Measurements from ENCODE around the gene CCDC112.

Gene CCDC112

DNA sequence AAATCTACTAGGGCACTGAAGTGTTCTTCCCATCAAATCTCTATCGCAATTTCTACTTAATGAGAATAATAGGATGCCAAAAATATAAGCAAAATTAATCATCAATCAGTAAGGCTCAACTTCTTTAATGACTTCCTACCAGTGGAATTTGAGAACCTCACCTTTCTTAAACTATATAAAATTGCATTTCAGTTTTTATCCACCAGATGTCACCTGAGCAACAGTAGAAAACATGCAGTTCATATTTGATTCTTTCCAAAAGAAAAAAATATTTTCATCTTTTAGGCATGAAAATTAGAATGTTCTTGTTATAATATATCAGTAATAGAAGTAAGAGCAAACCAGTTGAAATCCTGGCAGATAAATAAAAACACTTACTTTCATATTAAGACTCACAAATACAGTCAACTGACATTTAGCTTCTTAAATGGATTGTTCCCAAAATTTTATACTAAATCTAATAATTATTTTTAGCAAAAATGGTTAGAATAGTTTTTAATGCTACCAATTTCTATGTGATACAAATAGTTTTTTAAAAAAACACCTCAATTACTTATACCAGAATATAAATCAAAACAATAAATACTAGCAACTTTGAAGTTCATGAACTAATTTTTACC is 13.4 kb upstream of the CCDC112 start:
- Histone ChIP-seq H3K27me3 (ENCODE audit: insufficient read depth, poor library complexity, severe bottlenecking) (no peaks in the 10 kb centered on the region), H3K4me3 (replicated peaks; ENCODE audit: insufficient read depth, low read length) (no peak overlapping the region), H3K27ac (replicated peaks) (no peak overlapping the region)
- DNase-seq (ENCODE audit: low read depth in 1 of 2, low spot score in 1 of 2) = no peak
- TF ChIP-seq, protein P1, sequence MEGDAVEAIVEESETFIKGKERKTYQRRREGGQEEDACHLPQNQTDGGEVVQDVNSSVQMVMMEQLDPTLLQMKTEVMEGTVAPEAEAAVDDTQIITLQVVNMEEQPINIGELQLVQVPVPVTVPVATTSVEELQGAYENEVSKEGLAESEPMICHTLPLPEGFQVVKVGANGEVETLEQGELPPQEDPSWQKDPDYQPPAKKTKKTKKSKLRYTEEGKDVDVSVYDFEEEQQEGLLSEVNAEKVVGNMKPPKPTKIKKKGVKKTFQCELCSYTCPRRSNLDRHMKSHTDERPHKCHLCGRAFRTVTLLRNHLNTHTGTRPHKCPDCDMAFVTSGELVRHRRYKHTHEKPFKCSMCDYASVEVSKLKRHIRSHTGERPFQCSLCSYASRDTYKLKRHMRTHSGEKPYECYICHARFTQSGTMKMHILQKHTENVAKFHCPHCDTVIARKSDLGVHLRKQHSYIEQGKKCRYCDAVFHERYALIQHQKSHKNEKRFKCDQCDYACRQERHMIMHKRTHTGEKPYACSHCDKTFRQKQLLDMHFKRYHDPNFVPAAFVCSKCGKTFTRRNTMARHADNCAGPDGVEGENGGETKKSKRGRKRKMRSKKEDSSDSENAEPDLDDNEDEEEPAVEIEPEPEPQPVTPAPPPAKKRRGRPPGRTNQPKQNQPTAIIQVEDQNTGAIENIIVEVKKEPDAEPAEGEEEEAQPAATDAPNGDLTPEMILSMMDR (IDR thresholded peaks at IDR 0.05; ENCODE audit: insufficient read depth, low read length) = no peak
- no peak for TF ChIP-seq GABPA (IDR thresholded peaks at IDR 0.05; ENCODE audit: low read depth)
- TF ChIP-seq POLR2AphosphoS5 (IDR thresholded peaks at IDR 0.05; ENCODE audit: low read depth) = no peak
- TF ChIP-seq, protein P2, sequence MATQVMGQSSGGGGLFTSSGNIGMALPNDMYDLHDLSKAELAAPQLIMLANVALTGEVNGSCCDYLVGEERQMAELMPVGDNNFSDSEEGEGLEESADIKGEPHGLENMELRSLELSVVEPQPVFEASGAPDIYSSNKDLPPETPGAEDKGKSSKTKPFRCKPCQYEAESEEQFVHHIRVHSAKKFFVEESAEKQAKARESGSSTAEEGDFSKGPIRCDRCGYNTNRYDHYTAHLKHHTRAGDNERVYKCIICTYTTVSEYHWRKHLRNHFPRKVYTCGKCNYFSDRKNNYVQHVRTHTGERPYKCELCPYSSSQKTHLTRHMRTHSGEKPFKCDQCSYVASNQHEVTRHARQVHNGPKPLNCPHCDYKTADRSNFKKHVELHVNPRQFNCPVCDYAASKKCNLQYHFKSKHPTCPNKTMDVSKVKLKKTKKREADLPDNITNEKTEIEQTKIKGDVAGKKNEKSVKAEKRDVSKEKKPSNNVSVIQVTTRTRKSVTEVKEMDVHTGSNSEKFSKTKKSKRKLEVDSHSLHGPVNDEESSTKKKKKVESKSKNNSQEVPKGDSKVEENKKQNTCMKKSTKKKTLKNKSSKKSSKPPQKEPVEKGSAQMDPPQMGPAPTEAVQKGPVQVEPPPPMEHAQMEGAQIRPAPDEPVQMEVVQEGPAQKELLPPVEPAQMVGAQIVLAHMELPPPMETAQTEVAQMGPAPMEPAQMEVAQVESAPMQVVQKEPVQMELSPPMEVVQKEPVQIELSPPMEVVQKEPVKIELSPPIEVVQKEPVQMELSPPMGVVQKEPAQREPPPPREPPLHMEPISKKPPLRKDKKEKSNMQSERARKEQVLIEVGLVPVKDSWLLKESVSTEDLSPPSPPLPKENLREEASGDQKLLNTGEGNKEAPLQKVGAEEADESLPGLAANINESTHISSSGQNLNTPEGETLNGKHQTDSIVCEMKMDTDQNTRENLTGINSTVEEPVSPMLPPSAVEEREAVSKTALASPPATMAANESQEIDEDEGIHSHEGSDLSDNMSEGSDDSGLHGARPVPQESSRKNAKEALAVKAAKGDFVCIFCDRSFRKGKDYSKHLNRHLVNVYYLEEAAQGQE (IDR thresholded peaks at IDR 0.05; ENCODE audit: insufficient replicate concordance, low read depth) = no peak
- TF ChIP-seq SPI1 (IDR thresholded peaks at IDR 0.05; ENCODE audit: borderline replicate concordance, low read depth) = no peak

DNA sequence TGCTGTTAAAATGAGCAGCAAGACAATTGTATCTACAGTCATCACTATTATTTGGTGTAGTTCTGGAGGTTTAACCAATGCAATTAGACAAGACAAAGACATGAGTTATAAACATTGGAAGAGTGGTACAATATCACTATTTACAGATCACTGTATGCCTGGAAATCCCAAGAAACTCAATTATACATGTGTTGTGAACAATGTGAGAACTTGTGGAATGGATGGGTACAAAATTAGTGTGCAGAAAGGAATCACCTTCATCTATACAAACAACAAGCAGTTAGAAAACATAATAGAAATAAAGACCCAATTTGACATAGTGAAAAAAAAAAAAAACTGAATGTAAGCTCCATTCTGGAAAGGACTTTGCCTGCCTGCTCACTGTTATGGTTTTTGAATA is 12.4 kb upstream of the CCDC112 start:
- TF ChIP-seq GABPA (IDR thresholded peaks at IDR 0.05; ENCODE audit: low read depth) (no peak), SPI1 (IDR thresholded peaks at IDR 0.05; ENCODE audit: borderline replicate concordance, low read depth) (no peak), POLR2AphosphoS5 (IDR thresholded peaks at IDR 0.05; ENCODE audit: low read depth) (no peak)
- TF ChIP-seq, protein P1 (IDR thresholded peaks at IDR 0.05; ENCODE audit: insufficient read depth, low read length) = no peak
- TF ChIP-seq, protein P2 (IDR thresholded peaks at IDR 0.05; ENCODE audit: insufficient replicate concordance, low read depth) = no peak
- DNase-seq (ENCODE audit: low read depth in 1 of 2, low spot score in 1 of 2) = no peak
- Histone ChIP-seq H3K27me3 (ENCODE audit: insufficient read depth, poor library complexity, severe bottlenecking) (no peaks in the 10 kb centered on the region), H3K27ac (replicated peaks) (no peak overlapping the region), H3K4me3 (replicated peaks; ENCODE audit: insufficient read depth, low read length) (no peak overlapping the region)

DNA sequence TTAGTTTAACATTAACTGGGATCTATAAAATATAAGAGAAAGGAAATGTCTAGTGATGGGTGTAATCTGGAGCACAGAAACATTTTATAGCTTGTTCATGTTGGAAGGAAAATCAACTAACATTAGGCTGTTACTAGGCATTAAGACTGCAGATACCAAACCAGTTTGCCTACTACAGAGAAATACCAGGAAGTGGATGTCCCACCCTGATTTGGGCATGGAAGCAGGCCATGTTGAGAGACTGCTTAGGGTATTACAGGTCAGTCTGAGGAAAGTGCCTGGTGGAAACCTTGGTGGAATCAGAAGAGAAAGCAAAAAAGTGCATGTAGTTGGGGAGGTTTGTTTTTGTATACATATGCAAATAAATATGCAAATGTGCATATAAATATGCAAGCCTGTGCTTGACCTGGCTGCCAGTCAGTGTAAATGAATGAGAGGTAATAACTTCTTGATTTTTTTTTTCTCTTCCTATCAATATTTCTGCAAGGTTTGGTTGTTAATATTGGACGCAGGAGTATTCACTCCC is 9.6 kb upstream of the CCDC112 start:
- no peak for TF ChIP-seq GABPA (IDR thresholded peaks at IDR 0.05; ENCODE audit: low read depth)
- TF ChIP-seq, protein P1 (IDR thresholded peaks at IDR 0.05; ENCODE audit: insufficient read depth, low read length) = no peak
- TF ChIP-seq POLR2AphosphoS5 (IDR thresholded peaks at IDR 0.05; ENCODE audit: low read depth) = no peak
- TF ChIP-seq SPI1 (IDR thresholded peaks at IDR 0.05; ENCODE audit: borderline replicate concordance, low read depth) = no peak
- TF ChIP-seq, protein P2 (IDR thresholded peaks at IDR 0.05; ENCODE audit: insufficient replicate concordance, low read depth) = no peak
- DNase-seq (ENCODE audit: low read depth in 1 of 2, low spot score in 1 of 2) = no peak
- Histone ChIP-seq H3K27me3 (ENCODE audit: insufficient read depth, poor library complexity, severe bottlenecking) (no peaks in the 10 kb centered on the region), H3K4me3 (replicated peaks; ENCODE audit: insufficient read depth, low read length) (no peak overlapping the region), H3K27ac (replicated peaks) (no peak overlapping the region)
